GM12878 (cell line): ENCODE measurements around the gene HCST. TPM values are rescaled to one million over a fixed set of nuclear protein-coding genes. Genes with fewer than 3 reads are reported as not detected.

Experiments used
- ATAC-seq: fragments of 200-7000 bp; cut with Tn5 transposase; 3 replicates; pipeline ENCODE4 v1.9.1; 2020; ENCODE audit warnings: mild to moderate bottlenecking, moderate library complexity
- Bru-seq: library from RNA; stranded (reverse); fragments of 400-500 nt; gene quantifications from one replicate; lab custom pipeline; 2021; lab: Mats Ljungman, UMichigan
- BruChase-seq, 2 experiments: library from RNA; stranded (reverse); fragments of 400-500 nt; gene quantifications; one replicate each; lab custom pipeline; 2021; lab: Mats Ljungman, UMichigan
- BruUV-seq: library from RNA; stranded (reverse); fragments of 400-500 nt; replicated peaks from 2 replicates; lab custom pipeline; 2021; lab: Mats Ljungman, UMichigan
- CTCF ChIA-PET: fragments of 300-600 bp; sonication (Branson Sonifier 250); formaldehyde crosslinking; extraction: SDS; loops from one replicate; lab custom pipeline; 2021; ENCODE audit warnings: inconsistent platforms; lab: Yijun Ruan, JAX
- POLR2A ChIA-PET: fragments of 350-600 bp; formaldehyde crosslinking; extraction: SDS; loops from one replicate; lab custom pipeline; 2021; ENCODE audit warnings: inconsistent platforms; lab: Charles Lee
- RAD21 ChIA-PET: fragments of 300-600 bp; sonication (Branson Sonifier 250); formaldehyde crosslinking; loops from one replicate; lab custom pipeline; 2023; ENCODE audit warnings: antibody characterized with exemption; ENCODE audit not compliant: unreplicated experiment; lab: Charles Lee
- SMC1A ChIA-PET: fragments of 300-600 bp; sonication (Branson Sonifier 250); formaldehyde crosslinking; loops from one replicate; lab custom pipeline; 2023; ENCODE audit not compliant: unreplicated experiment, uncharacterized antibody; lab: Charles Lee
- DNase-seq: peaks from one replicate; pipeline ENCODE4 v3.0.0-alpha.2; 2011; ENCODE audit warnings: low read depth, low spot score
- FAIRE-seq: peaks from 3 replicates; lab custom pipeline; 2011; peaks lifted over from hg19 to GRCh38; lab: Jason Lieb, UNC
- H2AFZ ChIP-seq: 2 replicates; pipeline ENCODE4 v1.6.0; 2011; ENCODE audit warnings: low read depth, low read length, control low read depth; ENCODE audit not compliant: control insufficient read depth
- H3K27ac ChIP-seq: 2 replicates; pipeline ENCODE4 v1.5.1; 2011; ENCODE audit warnings: control low read depth; ENCODE audit not compliant: control insufficient read depth, insufficient read depth
- H3K27me3 ChIP-seq, 2 experiments: replicated peaks in 1 of 2; 2 replicates each; pipeline versions ENCODE4 v1.6.0 to v1.6.1; 2011; ENCODE audit warnings: low read length in 1 of 2; ENCODE audit not compliant: control insufficient read depth in 2 of 2, insufficient read depth in 2 of 2
- H3K36me3 ChIP-seq, 2 experiments: 2 replicates each; pipeline ENCODE4 v1.5.1; 2011; ENCODE audit warnings: low read length in 1 of 2; ENCODE audit not compliant: control insufficient read depth in 2 of 2, insufficient read depth in 2 of 2
- H3K4me1 ChIP-seq: 2 replicates; pipeline ENCODE4 v1.6.1; 2011; ENCODE audit warnings: mild to moderate bottlenecking, low read length, moderate library complexity, mixed read lengths; ENCODE audit not compliant: control insufficient read depth, insufficient read depth
- H3K4me2 ChIP-seq: 2 replicates; pipeline ENCODE4 v1.6.0; 2011; ENCODE audit warnings: control low read depth; ENCODE audit not compliant: control insufficient read depth, insufficient read depth
- H3K4me3 ChIP-seq: fragments of 200-600 bp; sonication (generic); 2 replicates; pipeline ENCODE4 v1.5.1; 2016
- H3K79me2 ChIP-seq: 2 replicates; pipeline ENCODE4 v1.6.0; 2011; ENCODE audit warnings: low read length; ENCODE audit not compliant: control insufficient read depth, insufficient read depth
- H3K9ac ChIP-seq: 2 replicates; pipeline ENCODE4 v1.8.0; 2011; ENCODE audit warnings: low read length, control low read depth, mixed read lengths; ENCODE audit not compliant: control insufficient read depth, insufficient read depth
- H3K9me3 ChIP-seq: replicated peaks from 3 replicates; pipeline ENCODE4 v1.5.1; 2011; ENCODE audit warnings: mild to moderate bottlenecking, low read length; ENCODE audit not compliant: control insufficient read depth, insufficient read depth
- H4K20me1 ChIP-seq: 2 replicates; pipeline ENCODE4 v1.6.0; 2011; ENCODE audit not compliant: control insufficient read depth, insufficient read depth
- BCL3 ChIP-seq: IDR thresholded peaks from 2 replicates; pipeline ENCODE4 v1.6.1; 2011; ENCODE audit warnings: borderline replicate concordance, low read depth, mild to moderate bottlenecking, moderate library complexity, low read length; ENCODE audit not compliant: insufficient read depth, poor library complexity, severe bottlenecking
- PML ChIP-seq: IDR thresholded peaks from 2 replicates; pipeline ENCODE4 v1.6.1; 2012; ENCODE audit warnings: low read length, inconsistent platforms
- SMAD5 ChIP-seq: IDR thresholded peaks from 2 replicates; pipeline ENCODE4 v1.6.1; 2016; ENCODE audit warnings: antibody characterized with exemption, low read depth
- ZBTB40 ChIP-seq: fragments of 450-650 bp; IDR thresholded peaks from 2 replicates; pipeline ENCODE4 v1.6.1; 2016; ENCODE audit warnings: mild to moderate bottlenecking, moderate library complexity, borderline replicate concordance
- WGBS: methylation state at CpG from one replicate; pipeline ENCODE4 v1.1.6; 2016; ENCODE audit warnings: low lambda C conversion rate; ENCODE audit not compliant: insufficient replicate concordance, insufficient coverage; ENCODE audit errors: missing lambda C conversion rate; 5-methylcytosine and 5-hydroxymethylcytosine counted together
- in situ Hi-C: fragments of 300-500 bp; cut with MboI; formaldehyde crosslinking; loops from 9 replicates; pipeline ENCODE4 v1.14.3; 2018; ENCODE audit warnings: mixed read lengths
- intact Hi-C: fragments of 100-400 bp; cut with micrococcal nuclease; formaldehyde crosslinking; loops from one replicate; pipeline ENCODE4 v1.14.2; 2022; ENCODE audit not compliant: unreplicated experiment
- long read RNA-seq, 2 experiments: library from polyadenylated mRNA; unstranded; transcript quantifications; one replicate each; pipeline ENCODE4 v2.0.0, GENCODE V29; 2019 to 2020
- polyA minus RNA-seq, 3 experiments: library from RNA; depleted of rRNA, polyadenylated mRNA; stranded (reverse); fragments of >200 nt; gene quantifications; 2 replicates each; pipeline ENCODE4 v1.2.3, GENCODE V29; 2011
- polyA plus RNA-seq, 11 experiments: library from polyadenylated mRNA; depleted of rRNA in 4 of 11; unstranded in 6 of 11; stranded (reverse) in 5 of 11; fragments of >200 nt; fragmentation: Nextera tagmentation in 4 of 11; fragmentation: Illumina TruSeq in 1 of 11; extraction: Ambion mirVana in 4 of 11; extraction: Trizol in 1 of 11; gene quantifications; 1 replicate in 1 of 11; 2 replicates in 10 of 11; pipeline versions ENCODE4 v1.2.1 to v1.2.3, GENCODE V29; 2011 to 2016; ENCODE audit warnings: inconsistent platforms in 2 of 11, missing spikeins in 2 of 11, low read depth in 1 of 11
- total RNA-seq, 4 experiments: library from RNA; depleted of rRNA in 3 of 4; stranded (reverse); fragments of >200 nt in 3 of 4; fragmentation: Illumina TruSeq in 1 of 4; extraction: Trizol in 1 of 4; gene quantifications; 2 replicates each; pipeline versions ENCODE4 v1.2.1 to v1.2.3, GENCODE V29; 2013 to 2021
- TF ChIP-seq, protein P1 (sequence below): fragments of 450-650 bp; IDR thresholded peaks from 2 replicates; pipeline ENCODE4 v1.6.1; 2016; ENCODE audit warnings: mild to moderate bottlenecking
- TF ChIP-seq, protein P2 (sequence below): fragments of 450-650 bp; conservative IDR thresholded peaks from 2 replicates; pipeline ENCODE4 v1.6.1; 2017; ENCODE audit warnings: mild to moderate bottlenecking, moderate library complexity

The HCST gene, protein sequence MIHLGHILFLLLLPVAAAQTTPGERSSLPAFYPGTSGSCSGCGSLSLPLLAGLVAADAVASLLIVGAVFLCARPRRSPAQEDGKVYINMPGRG
- 2.4 and 3.4 TPM in 2 replicates for total RNA-seq (2013; cell fraction: nucleolus; rRNA removed)
- total RNA-seq (2014; rRNA removed) (27.3 and 33.3 TPM in 2 replicates), total RNA-seq (2014; rRNA removed; fragmentation: Illumina TruSeq; extraction: Trizol) (25.5 and 26.1 TPM in 2 replicates), total RNA-seq (2021) (28.6 and 30.7 TPM in 2 replicates), polyA plus RNA-seq (2011; rRNA removed) (9.8 and 13.3 TPM in 2 replicates), polyA plus RNA-seq (2014; fragmentation: Illumina TruSeq; extraction: Trizol) (3.0 and 7.5 TPM in 2 replicates), polyA plus RNA-seq (2014; fragmentation: Nextera tagmentation; extraction: Ambion mirVana) (10 to 100 TPM; 34.0 to 40.4 TPM), polyA plus RNA-seq (2014; rRNA removed) (79.6 and 82.0 TPM in 2 replicates), polyA plus RNA-seq (2016; fragmentation: Nextera tagmentation; extraction: Ambion mirVana) (10 to 100 TPM; 41.9 to 48.2 TPM), polyA minus RNA-seq (2011; rRNA and poly(A)+ RNA removed) (23.0 and 67.9 TPM in 2 replicates), Bru-seq, nascent RNA (percentile 61 among the genes with signal in this experiment), BruChase-seq, experiment 1, labeled RNA remaining after a 6-hour chase (percentile 61 among the genes with signal in this experiment), BruChase-seq, experiment 2, labeled RNA remaining after a 2-hour chase (percentile 54 among the genes with signal in this experiment)
- polyA plus RNA-seq (2011; ENCODE audit: low read depth): 203 TPM
- polyA plus RNA-seq (2011; cell fraction: cytosol; rRNA removed): 33.0 and 45.1 TPM in 2 replicates
- polyA plus RNA-seq (2011; cell fraction: nucleus; rRNA removed): 9.7 and 15.3 TPM in 2 replicates
- polyA plus RNA-seq (2012): 51.7 and 80.9 TPM in 2 replicates
- polyA minus RNA-seq (2011; cell fraction: cytosol; rRNA and poly(A)+ RNA removed): 10.2 and 17.3 TPM in 2 replicates
- 3.0 and 7.3 TPM in 2 replicates for polyA minus RNA-seq (2011; cell fraction: nucleus; rRNA and poly(A)+ RNA removed)
- long read RNA-seq, experiment 1, transcript HCST-201 (4 exons, 613 nt): major isoform, 12 of 19 reads
- long read RNA-seq, experiment 1, partial matches to known transcripts: 3 of 19 reads
- long read RNA-seq, experiment 1, other reads (novel, unspliced or antisense): 0 of 19 reads
- long read RNA-seq, experiment 2, transcript HCST-201 (4 exons, 613 nt): major isoform, 6 of 10 reads
- long read RNA-seq, experiment 2, partial matches to known transcripts: 0 of 10 reads
- long read RNA-seq, experiment 2, other reads (novel, unspliced or antisense): 4 of 10 reads

DNA sequence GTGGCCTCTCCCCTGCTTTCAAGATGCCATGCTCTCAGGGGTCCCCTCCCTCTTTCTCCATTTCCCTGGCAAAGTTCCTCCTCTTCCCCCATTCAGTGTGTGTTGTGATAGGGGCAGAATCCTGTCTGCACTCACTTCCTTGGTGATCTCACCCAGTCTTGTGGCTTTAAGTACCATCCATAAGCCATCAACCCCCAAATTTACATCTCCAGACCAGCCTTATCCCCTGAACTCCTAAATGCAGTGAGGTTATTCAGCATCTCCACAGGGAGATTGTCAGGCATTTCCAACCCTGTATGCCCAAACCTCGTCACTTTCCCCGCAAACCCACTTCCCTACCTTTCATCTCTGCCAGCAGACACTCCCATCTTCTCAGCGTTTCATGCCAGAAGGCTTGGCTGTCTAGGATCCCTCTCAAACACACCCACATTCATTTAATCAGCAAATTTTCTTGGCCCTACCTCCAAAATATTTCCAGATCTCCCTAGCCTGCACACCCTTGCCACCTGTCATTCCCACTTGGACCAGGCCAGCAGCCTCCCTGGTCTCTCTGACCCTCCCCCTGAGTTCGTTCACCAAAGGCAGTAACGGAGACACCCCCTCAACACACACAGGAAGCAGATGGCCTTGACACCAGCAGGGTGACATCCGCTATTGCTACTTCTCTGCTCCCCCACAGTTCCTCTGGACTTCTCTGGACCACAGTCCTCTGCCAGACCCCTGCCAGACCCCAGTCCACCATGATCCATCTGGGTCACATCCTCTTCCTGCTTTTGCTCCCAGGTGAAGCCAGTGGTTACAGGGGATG, at the start of gene HCST:
Gene HCST (plus strand): TSS at position 676 of the 808 bp plus-strand sequence. CDS start 65 bp downstream, at position 741.
- H4K20me1 ChIP-seq: no peaks in the 10 kb centered on the region
- ChIA-PET RAD21 (interaction anchor here (1.6 to 4.9 kb wide), 2 partner anchors 28 to 29 kb away, joined by 12 to 37 read pairs; no protein-coding TSS in a partner anchor), CTCF (interaction anchor here (3.1 kb wide), 1 partner anchor 28 kb away, joined by 13 read pairs; no protein-coding TSS in a partner anchor), SMC1A (interaction anchor here (1.9 to 2.2 kb wide), 2 partner anchors 10 to 29 kb away, joined by 4 to 7 read pairs; no protein-coding TSS in a partner anchor), POLR2A (interaction anchor here (1.2 to 2.4 kb wide), 5 partner anchors 11 to 29 kb away, joined by 4 to 22 read pairs (median 11); no protein-coding TSS in a partner anchor)
- DNase-seq (no peak), FAIRE-seq (peak; percentile 38), ATAC-seq (peak; percentile 17)
- H3K9me3 ChIP-seq: no peaks in the 10 kb centered on the region
- peak within 1 kb of the TSS; percentile 51 for H2AFZ ChIP-seq
- peak within 1 kb of the TSS; percentile 96 for H3K27ac ChIP-seq
- no peaks in the 10 kb centered on the region for H3K27me3 ChIP-seq
- peak within 1 kb of the TSS; percentile 96 for H3K4me3 ChIP-seq
- in situ Hi-C loops (loop anchor here (10.0 kb wide), 1 partner anchor 567 kb away; no protein-coding TSS in a partner anchor), intact Hi-C loops (loop anchor here (5.0 kb wide), 1 partner anchor 190 kb away; no protein-coding TSS in a partner anchor)
- peak within 1 kb of the TSS; percentile 98 for H3K4me2 ChIP-seq
- H3K4me1 ChIP-seq: peaks cover 34% of the 10 kb centered on the region
- peak within 1 kb of the TSS; percentile 82 for H3K9ac ChIP-seq
- peaks cover 0 to 2% of the 10 kb centered on the region in 2 experiments; a peak in 3 of 4 replicates for H3K36me3 ChIP-seq
- H3K79me2 ChIP-seq: peaks cover 34% of the 10 kb centered on the region
- BruUV-seq: no TSS peak
- 1% methylated on average over 6 of the region's 6 CpGs for WGBS
- TF ChIP-seq ZBTB40 (peak; percentile 56), PML (no peak), SMAD5 (no peak), BCL3 (no peak)
- TF ChIP-seq, protein P1, sequence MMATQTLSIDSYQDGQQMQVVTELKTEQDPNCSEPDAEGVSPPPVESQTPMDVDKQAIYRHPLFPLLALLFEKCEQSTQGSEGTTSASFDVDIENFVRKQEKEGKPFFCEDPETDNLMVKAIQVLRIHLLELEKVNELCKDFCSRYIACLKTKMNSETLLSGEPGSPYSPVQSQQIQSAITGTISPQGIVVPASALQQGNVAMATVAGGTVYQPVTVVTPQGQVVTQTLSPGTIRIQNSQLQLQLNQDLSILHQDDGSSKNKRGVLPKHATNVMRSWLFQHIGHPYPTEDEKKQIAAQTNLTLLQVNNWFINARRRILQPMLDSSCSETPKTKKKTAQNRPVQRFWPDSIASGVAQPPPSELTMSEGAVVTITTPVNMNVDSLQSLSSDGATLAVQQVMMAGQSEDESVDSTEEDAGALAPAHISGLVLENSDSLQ: peak; percentile 50; the same call in 1 of the 2 replicates
- TF ChIP-seq, protein P2, sequence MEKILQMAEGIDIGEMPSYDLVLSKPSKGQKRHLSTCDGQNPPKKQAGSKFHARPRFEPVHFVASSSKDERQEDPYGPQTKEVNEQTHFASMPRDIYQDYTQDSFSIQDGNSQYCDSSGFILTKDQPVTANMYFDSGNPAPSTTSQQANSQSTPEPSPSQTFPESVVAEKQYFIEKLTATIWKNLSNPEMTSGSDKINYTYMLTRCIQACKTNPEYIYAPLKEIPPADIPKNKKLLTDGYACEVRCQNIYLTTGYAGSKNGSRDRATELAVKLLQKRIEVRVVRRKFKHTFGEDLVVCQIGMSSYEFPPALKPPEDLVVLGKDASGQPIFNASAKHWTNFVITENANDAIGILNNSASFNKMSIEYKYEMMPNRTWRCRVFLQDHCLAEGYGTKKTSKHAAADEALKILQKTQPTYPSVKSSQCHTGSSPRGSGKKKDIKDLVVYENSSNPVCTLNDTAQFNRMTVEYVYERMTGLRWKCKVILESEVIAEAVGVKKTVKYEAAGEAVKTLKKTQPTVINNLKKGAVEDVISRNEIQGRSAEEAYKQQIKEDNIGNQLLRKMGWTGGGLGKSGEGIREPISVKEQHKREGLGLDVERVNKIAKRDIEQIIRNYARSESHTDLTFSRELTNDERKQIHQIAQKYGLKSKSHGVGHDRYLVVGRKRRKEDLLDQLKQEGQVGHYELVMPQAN: 0 out of 2 replicates have a peak, but pooled peaks have one; percentile 23
